Liver (tissue), 3 donors: ENCODE data around the gene NFIB.

ENCODE experiments used
- EGR1 ChIP-seq, 2 donors: IDR thresholded peaks; 2 replicates each; pipeline ENCODE4 v1.6.1; 2016 to 2018; ENCODE audit warnings: antibody characterized with exemption in 2 of 2, low read depth in 2 of 2
- MAX ChIP-seq: IDR thresholded peaks from 2 replicates; pipeline ENCODE4 v1.6.1; 2016; ENCODE audit warnings: antibody characterized with exemption
- SP1 ChIP-seq: IDR thresholded peaks from 2 replicates; pipeline ENCODE4 v1.6.1; 2018; ENCODE audit warnings: antibody characterized with exemption, mild to moderate bottlenecking
- TAF1 ChIP-seq: conservative IDR thresholded peaks from 2 replicates; pipeline ENCODE4 v1.6.1; 2016; ENCODE audit warnings: antibody characterized with exemption, mild to moderate bottlenecking
- TF ChIP-seq, protein P1 (sequence below): fragments of 150-350 bp; IDR thresholded peaks from 2 replicates; pipeline ENCODE4 v1.5.1; 2017; ENCODE audit warnings: improper control_type of control experiment, low read depth, low read length; ENCODE audit not compliant: missing input control
- TF ChIP-seq, protein P2 (sequence below): IDR thresholded peaks from 2 replicates; pipeline ENCODE4 v1.6.1; 2016; ENCODE audit warnings: antibody characterized with exemption, mild to moderate bottlenecking
- TF ChIP-seq, protein P3 (sequence below): IDR thresholded peaks from 2 replicates; pipeline ENCODE4 v1.6.1; 2016; ENCODE audit warnings: antibody characterized with exemption
- donor health status: healthy.
- donor health status: healthy.

- no peak for TF ChIP-seq SP1
- TF ChIP-seq, protein P1, sequence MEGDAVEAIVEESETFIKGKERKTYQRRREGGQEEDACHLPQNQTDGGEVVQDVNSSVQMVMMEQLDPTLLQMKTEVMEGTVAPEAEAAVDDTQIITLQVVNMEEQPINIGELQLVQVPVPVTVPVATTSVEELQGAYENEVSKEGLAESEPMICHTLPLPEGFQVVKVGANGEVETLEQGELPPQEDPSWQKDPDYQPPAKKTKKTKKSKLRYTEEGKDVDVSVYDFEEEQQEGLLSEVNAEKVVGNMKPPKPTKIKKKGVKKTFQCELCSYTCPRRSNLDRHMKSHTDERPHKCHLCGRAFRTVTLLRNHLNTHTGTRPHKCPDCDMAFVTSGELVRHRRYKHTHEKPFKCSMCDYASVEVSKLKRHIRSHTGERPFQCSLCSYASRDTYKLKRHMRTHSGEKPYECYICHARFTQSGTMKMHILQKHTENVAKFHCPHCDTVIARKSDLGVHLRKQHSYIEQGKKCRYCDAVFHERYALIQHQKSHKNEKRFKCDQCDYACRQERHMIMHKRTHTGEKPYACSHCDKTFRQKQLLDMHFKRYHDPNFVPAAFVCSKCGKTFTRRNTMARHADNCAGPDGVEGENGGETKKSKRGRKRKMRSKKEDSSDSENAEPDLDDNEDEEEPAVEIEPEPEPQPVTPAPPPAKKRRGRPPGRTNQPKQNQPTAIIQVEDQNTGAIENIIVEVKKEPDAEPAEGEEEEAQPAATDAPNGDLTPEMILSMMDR: no peak
- TF ChIP-seq, protein P2, sequence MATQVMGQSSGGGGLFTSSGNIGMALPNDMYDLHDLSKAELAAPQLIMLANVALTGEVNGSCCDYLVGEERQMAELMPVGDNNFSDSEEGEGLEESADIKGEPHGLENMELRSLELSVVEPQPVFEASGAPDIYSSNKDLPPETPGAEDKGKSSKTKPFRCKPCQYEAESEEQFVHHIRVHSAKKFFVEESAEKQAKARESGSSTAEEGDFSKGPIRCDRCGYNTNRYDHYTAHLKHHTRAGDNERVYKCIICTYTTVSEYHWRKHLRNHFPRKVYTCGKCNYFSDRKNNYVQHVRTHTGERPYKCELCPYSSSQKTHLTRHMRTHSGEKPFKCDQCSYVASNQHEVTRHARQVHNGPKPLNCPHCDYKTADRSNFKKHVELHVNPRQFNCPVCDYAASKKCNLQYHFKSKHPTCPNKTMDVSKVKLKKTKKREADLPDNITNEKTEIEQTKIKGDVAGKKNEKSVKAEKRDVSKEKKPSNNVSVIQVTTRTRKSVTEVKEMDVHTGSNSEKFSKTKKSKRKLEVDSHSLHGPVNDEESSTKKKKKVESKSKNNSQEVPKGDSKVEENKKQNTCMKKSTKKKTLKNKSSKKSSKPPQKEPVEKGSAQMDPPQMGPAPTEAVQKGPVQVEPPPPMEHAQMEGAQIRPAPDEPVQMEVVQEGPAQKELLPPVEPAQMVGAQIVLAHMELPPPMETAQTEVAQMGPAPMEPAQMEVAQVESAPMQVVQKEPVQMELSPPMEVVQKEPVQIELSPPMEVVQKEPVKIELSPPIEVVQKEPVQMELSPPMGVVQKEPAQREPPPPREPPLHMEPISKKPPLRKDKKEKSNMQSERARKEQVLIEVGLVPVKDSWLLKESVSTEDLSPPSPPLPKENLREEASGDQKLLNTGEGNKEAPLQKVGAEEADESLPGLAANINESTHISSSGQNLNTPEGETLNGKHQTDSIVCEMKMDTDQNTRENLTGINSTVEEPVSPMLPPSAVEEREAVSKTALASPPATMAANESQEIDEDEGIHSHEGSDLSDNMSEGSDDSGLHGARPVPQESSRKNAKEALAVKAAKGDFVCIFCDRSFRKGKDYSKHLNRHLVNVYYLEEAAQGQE: no peak
- TF ChIP-seq TAF1: no peak
- TF ChIP-seq, protein P3, sequence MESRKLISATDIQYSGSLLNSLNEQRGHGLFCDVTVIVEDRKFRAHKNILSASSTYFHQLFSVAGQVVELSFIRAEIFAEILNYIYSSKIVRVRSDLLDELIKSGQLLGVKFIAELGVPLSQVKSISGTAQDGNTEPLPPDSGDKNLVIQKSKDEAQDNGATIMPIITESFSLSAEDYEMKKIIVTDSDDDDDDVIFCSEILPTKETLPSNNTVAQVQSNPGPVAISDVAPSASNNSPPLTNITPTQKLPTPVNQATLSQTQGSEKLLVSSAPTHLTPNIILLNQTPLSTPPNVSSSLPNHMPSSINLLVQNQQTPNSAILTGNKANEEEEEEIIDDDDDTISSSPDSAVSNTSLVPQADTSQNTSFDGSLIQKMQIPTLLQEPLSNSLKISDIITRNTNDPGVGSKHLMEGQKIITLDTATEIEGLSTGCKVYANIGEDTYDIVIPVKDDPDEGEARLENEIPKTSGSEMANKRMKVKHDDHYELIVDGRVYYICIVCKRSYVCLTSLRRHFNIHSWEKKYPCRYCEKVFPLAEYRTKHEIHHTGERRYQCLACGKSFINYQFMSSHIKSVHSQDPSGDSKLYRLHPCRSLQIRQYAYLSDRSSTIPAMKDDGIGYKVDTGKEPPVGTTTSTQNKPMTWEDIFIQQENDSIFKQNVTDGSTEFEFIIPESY: no peak
- no peak for TF ChIP-seq EGR1 (IDR thresholded peaks at IDR 0.05; ENCODE audit: low read depth in 2 of 2)
- no peak for TF ChIP-seq MAX
These were observed 64.4 kb downstream of the NFIB start for GRCh38 chr9:14249527-14249926.
